H9 (cell line): Measurements from ENCODE around the gene ZNF750. TPM values are rescaled to one million over a fixed set of nuclear protein-coding genes. Genes with fewer than 3 reads are reported as not detected.

Experiments
- DNase-seq: peaks from one replicate; pipeline ENCODE4 v3.0.0-alpha.2; 2017
- H2AFZ ChIP-seq: one replicate; pipeline ENCODE4 v1.6.1; 2013; ENCODE audit warnings: mild to moderate bottlenecking, low read length, control low read depth, moderate library complexity
- H2AK5ac ChIP-seq: 2 replicates; pipeline ENCODE4 v1.6.1; 2013; ENCODE audit warnings: low read length, control low read depth, mixed read lengths; ENCODE audit not compliant: insufficient read length
- H2BK120ac ChIP-seq: one replicate; pipeline ENCODE4 v1.6.1; 2013; ENCODE audit warnings: low read depth, mild to moderate bottlenecking, low read length, control low read depth, inconsistent platforms; ENCODE audit not compliant: poor library complexity, severe bottlenecking
- H2BK12ac ChIP-seq: 2 replicates; pipeline ENCODE4 v1.6.1; 2013; ENCODE audit warnings: low read length, control low read depth, mixed read lengths, low read depth; ENCODE audit not compliant: insufficient read length
- H2BK15ac ChIP-seq: 2 replicates; pipeline ENCODE4 v1.6.1; 2013; ENCODE audit warnings: low read depth, low read length, control low read depth
- H2BK20ac ChIP-seq: one replicate; pipeline ENCODE4 v1.6.1; 2013; ENCODE audit warnings: low read depth, mild to moderate bottlenecking, low read length, control low read depth, inconsistent platforms; ENCODE audit not compliant: poor library complexity, severe bottlenecking
- H2BK5ac ChIP-seq: 2 replicates; pipeline ENCODE4 v1.6.1; 2013; ENCODE audit warnings: low read length, control low read depth, mixed read lengths; ENCODE audit not compliant: insufficient read length
- H3K14ac ChIP-seq: 2 replicates; pipeline ENCODE4 v1.6.1; 2013; ENCODE audit warnings: low read length, control low read depth; ENCODE audit not compliant: insufficient read depth
- H3K18ac ChIP-seq: 2 replicates; pipeline ENCODE4 v1.6.1; 2013; ENCODE audit warnings: low read depth, mild to moderate bottlenecking, mixed read lengths, low read length, control low read depth; ENCODE audit not compliant: insufficient read length
- H3K23ac ChIP-seq: 2 replicates; pipeline ENCODE4 v1.6.1; 2013; ENCODE audit warnings: low read length, control low read depth, mixed read lengths, low read depth; ENCODE audit not compliant: insufficient read length
- H3K23me2 ChIP-seq: 2 replicates; pipeline ENCODE4 v1.6.1; 2013; ENCODE audit warnings: low read depth, mild to moderate bottlenecking, mixed read lengths, low read length, control low read depth; ENCODE audit not compliant: insufficient read length, poor library complexity, severe bottlenecking
- H3K27ac ChIP-seq: 2 replicates; pipeline ENCODE4 v1.5.1; 2013; ENCODE audit warnings: low read length, control low read depth, mixed read lengths, low read depth; ENCODE audit not compliant: insufficient read length
- H3K27me3 ChIP-seq: 2 replicates; pipeline ENCODE4 v1.6.1; 2013; ENCODE audit warnings: low read length, control low read depth, inconsistent platforms; ENCODE audit not compliant: insufficient read depth
- H3K4ac ChIP-seq: 2 replicates; pipeline ENCODE4 v1.6.1; 2013; ENCODE audit warnings: low read depth, mild to moderate bottlenecking, control low read depth, inconsistent platforms, low read length, moderate library complexity
- H3K4me1 ChIP-seq: 2 replicates; pipeline ENCODE4 v1.6.1; 2013; ENCODE audit warnings: low read length, control low read depth, inconsistent platforms; ENCODE audit not compliant: insufficient read depth
- H3K4me2 ChIP-seq: 2 replicates; pipeline ENCODE4 v1.6.1; 2013; ENCODE audit warnings: low read length, control low read depth, mixed read lengths; ENCODE audit not compliant: insufficient read length, insufficient read depth
- H3K56ac ChIP-seq: 2 replicates; pipeline ENCODE4 v1.6.1; 2013; ENCODE audit warnings: low read depth, mild to moderate bottlenecking, mixed read lengths, low read length, control low read depth; ENCODE audit not compliant: insufficient read length
- H3K79me1 ChIP-seq: 2 replicates; pipeline ENCODE4 v1.6.1; 2013; ENCODE audit warnings: low read depth, mild to moderate bottlenecking, moderate library complexity, low read length, control low read depth, inconsistent platforms; ENCODE audit not compliant: insufficient read depth, poor library complexity, severe bottlenecking
- H3K79me2 ChIP-seq: 2 replicates; pipeline ENCODE4 v1.6.1; 2013; ENCODE audit warnings: low read length, control low read depth, inconsistent platforms; ENCODE audit not compliant: insufficient read depth
- H3K9ac ChIP-seq: 2 replicates; pipeline ENCODE4 v1.6.1; 2013; ENCODE audit warnings: low read length, control low read depth, mixed read lengths; ENCODE audit not compliant: insufficient read length; ENCODE audit errors: extremely low read depth
- H3K9me3 ChIP-seq: one replicate; pipeline ENCODE4 v1.6.1; 2013; ENCODE audit warnings: low read depth, low read length, inconsistent platforms; ENCODE audit not compliant: control insufficient read depth
- H3T11ph ChIP-seq: one replicate; pipeline ENCODE4 v1.6.1; 2013; ENCODE audit warnings: mild to moderate bottlenecking, low read length, control low read depth, inconsistent platforms
- H4K20me1 ChIP-seq: one replicate; pipeline ENCODE4 v1.6.1; 2013; ENCODE audit not compliant: control insufficient read depth, insufficient read length, insufficient read depth
- H4K5ac ChIP-seq: 2 replicates; pipeline ENCODE4 v1.6.1; 2013; ENCODE audit warnings: low read depth, mild to moderate bottlenecking, mixed read lengths, low read length, control low read depth; ENCODE audit not compliant: insufficient read length
- H4K8ac ChIP-seq: replicated peaks from 2 replicates; pipeline ENCODE4 v1.6.1; 2013; ENCODE audit warnings: low read length, control low read depth, mixed read lengths, low read depth; ENCODE audit not compliant: insufficient read length
- H4K91ac ChIP-seq: 2 replicates; pipeline ENCODE4 v1.6.1; 2013; ENCODE audit warnings: low read depth, mild to moderate bottlenecking, moderate library complexity, mixed read lengths, low read length, control low read depth; ENCODE audit not compliant: insufficient read length
- H3K27ac Mint-ChIP-seq, 3 experiments: 2 replicates in 2 of 3; 3 replicates in 1 of 3; pipeline ENCODE4 v1.8.0; 2020 to 2021; ENCODE audit warnings: mixed read lengths in 3 of 3, mild to moderate bottlenecking in 1 of 3, moderate library complexity in 1 of 3
- H3K27me3 Mint-ChIP-seq: 2 replicates; pipeline ENCODE4 v1.8.0; 2021; ENCODE audit warnings: low read depth, mild to moderate bottlenecking, moderate library complexity, mixed read lengths
- H3K36me3 Mint-ChIP-seq, 3 experiments: 2 replicates in 2 of 3; 3 replicates in 1 of 3; pipeline ENCODE4 v1.8.0; 2020 to 2021; ENCODE audit warnings: low read depth in 3 of 3, mixed read lengths in 3 of 3; ENCODE audit not compliant: insufficient read depth in 1 of 3
- H3K4me1 Mint-ChIP-seq, 2 experiments: 2 replicates each; pipeline ENCODE4 v1.8.0; 2020; ENCODE audit warnings: mixed read lengths in 2 of 2
- H3K4me3 Mint-ChIP-seq, 2 experiments: 2 replicates in 1 of 2; 3 replicates in 1 of 2; pipeline ENCODE4 v1.8.0; 2020 to 2021; ENCODE audit warnings: mild to moderate bottlenecking in 2 of 2, mixed read lengths in 2 of 2, moderate library complexity in 1 of 2
- H3K9me3 Mint-ChIP-seq, 2 experiments: 2 replicates in 1 of 2; 3 replicates in 1 of 2; pipeline ENCODE4 v1.8.0; 2020; ENCODE audit warnings: mild to moderate bottlenecking in 2 of 2, mixed read lengths in 2 of 2, moderate library complexity in 1 of 2
- CTCF ChIP-seq: fragments of 200-600 bp; sonication (generic); conservative IDR thresholded peaks from 3 replicates; pipeline ENCODE4 v1.8.0; 2021; ENCODE audit warnings: antibody characterized with exemption, mild to moderate bottlenecking
- WGBS: extraction: QIAGEN DNeasy Blood & Tissue Kit; methylation state at CpG from one replicate; pipeline ENCODE4 v1.1.7; 2013; ENCODE audit warnings: missing lambda C conversion rate, low lambda C conversion rate, mixed read lengths; ENCODE audit not compliant: insufficient read length; ENCODE audit errors: extremely low coverage; 5-methylcytosine and 5-hydroxymethylcytosine counted together
- total RNA-seq: library from RNA; stranded (reverse); gene quantifications from 2 replicates; pipeline ENCODE4 v1.2.1, GENCODE V29; 2021

The ZNF750 gene
- total RNA-seq, 1 experiment from 2014 or later, result not detected

- TF ChIP-seq CTCF, result no peak
- H3K23me2 ChIP-seq, result no peaks in the 10 kb centered on the region
- no peak overlapping the region for H4K91ac ChIP-seq
- no peak overlapping the region for H2BK15ac ChIP-seq
- no peak overlapping the region for H3K23ac ChIP-seq
- H3K4me2 ChIP-seq, result no peak overlapping the region
- no peak overlapping the region for H3K18ac ChIP-seq
- no peaks in the 10 kb centered on the region for H4K20me1 ChIP-seq
- H3K79me1 ChIP-seq, result no peaks in the 10 kb centered on the region
- H3K4ac ChIP-seq, result no peak overlapping the region
- no peak overlapping the region for H4K8ac ChIP-seq
- no peak overlapping the region; the same call in 1 of the 2 replicates for H3K14ac ChIP-seq
- no peaks in the 10 kb centered on the region for H3K4me1 ChIP-seq
- no peak overlapping the region for H2BK20ac ChIP-seq
- H2BK5ac ChIP-seq, result no peak overlapping the region
- Mint-ChIP-seq H3K27me3 (no peaks in the 10 kb centered on the region), H3K36me3 (peaks cover 30 to 41% (median 31%) of the 10 kb centered on the region in 3 experiments), H3K4me1 (peaks cover 5% of the 10 kb centered on the region in 2 experiments), H3K9me3 (no peaks in the 10 kb centered on the region; a peak in 1 of 5 replicates), H3K4me3 (no peak overlapping the region), H3K27ac (no peak overlapping the region; a peak in 1 of 7 replicates)
- no peak for DNase-seq
- no peak overlapping the region for H2AK5ac ChIP-seq
- H2BK12ac ChIP-seq, result no peak overlapping the region
- H3K79me2 ChIP-seq, result no peaks in the 10 kb centered on the region; the same call in 1 of the 2 replicates
- H2AFZ ChIP-seq, result no peak overlapping the region
- H3K27me3 ChIP-seq, result no peaks in the 10 kb centered on the region
- no peak overlapping the region for H3K56ac ChIP-seq
- H3K27ac ChIP-seq, result no peak overlapping the region
- no peak overlapping the region for H4K5ac ChIP-seq
- no peaks in the 10 kb centered on the region for H3K9me3 ChIP-seq
- H2BK120ac ChIP-seq, result no peak overlapping the region
- no peak overlapping the region for H3K9ac ChIP-seq
- WGBS, result no CpG with 5 or more reads among the region's 42 CpGs
- no peak overlapping the region for H3T11ph ChIP-seq
Measured at GRCh38 chr17:82782657-82783207, 57.1 kb downstream of the ZNF750 start.
